GM18951 (cell line): ENCODE measurements around the gene SLC25A19.
A peak's percentile ranks its signal among the peaks of the same experiment; 100 is the strongest.

Experiments
- POLR2A ChIP-seq: IDR thresholded peaks from 4 replicates; pipeline ENCODE4 v1.6.1; 2011; ENCODE audit warnings: mild to moderate bottlenecking; ENCODE audit not compliant: insufficient read length, insufficient read depth; ENCODE audit errors: extremely low read depth
- in situ Hi-C: fragments of 300-500 bp; cut with MboI; formaldehyde crosslinking; loops from one replicate; pipeline ENCODE4 v1.12.0; 2022; ENCODE audit warnings: low sequenced_read_pairs, mixed read lengths, inconsistent platforms; ENCODE audit not compliant: unreplicated experiment

SLC25A19 gene

GRCh38 chr17:75250009-75250471, 39.2 kb downstream of the SLC25A19 start:
- in situ Hi-C loops = no loop called here
- no peak for TF ChIP-seq POLR2A

- in situ Hi-C loops = no loop called here
- no peak for TF ChIP-seq POLR2A
Measured at GRCh38 chr17:75249564-75249963, 39.7 kb downstream of the SLC25A19 start.

- in situ Hi-C loops = no loop called here
- TF ChIP-seq POLR2A = no peak
Measured at GRCh38 chr17:75246404-75246803, 42.8 kb downstream of the SLC25A19 start.

GRCh38 chr17:75245011-75245410, 44.2 kb downstream of the SLC25A19 start:
- TF ChIP-seq POLR2A = no peak
- in situ Hi-C loops = no loop called here

GRCh38 chr17:75244133-75244866, 44.9 kb downstream of the SLC25A19 start:
- in situ Hi-C loops = no loop called here
- TF ChIP-seq POLR2A = no peak

GRCh38 chr17:75242461-75243042, 46.7 kb downstream of the SLC25A19 start:
- in situ Hi-C loops = no loop called here
- no peak for TF ChIP-seq POLR2A

- in situ Hi-C loops = no loop called here
- TF ChIP-seq POLR2A = no peak
Measured at GRCh38 chr17:75241996-75242460, 47.2 kb downstream of the SLC25A19 start.

GRCh38 chr17:75241502-75241901, 47.7 kb downstream of the SLC25A19 start:
- in situ Hi-C loops = no loop called here

GRCh38 chr17:75241143-75241430, 48.1 kb downstream of the SLC25A19 start:
- in situ Hi-C loops = no loop called here
- TF ChIP-seq POLR2A = no peak

More at GRCh38 chr17:75241502-75241901, 47.7 kb downstream of the SLC25A19 start:
- TF ChIP-seq POLR2A = no peak

GRCh38 chr17:75240394-75241142, 48.7 kb downstream of the SLC25A19 start:
- no peak for TF ChIP-seq POLR2A

GRCh38 chr17:75239778-75240393, 49.3 kb downstream of the SLC25A19 start:
- no peak for TF ChIP-seq POLR2A
- in situ Hi-C loops = no loop called here

More at GRCh38 chr17:75240394-75241142, 48.7 kb downstream of the SLC25A19 start:
- in situ Hi-C loops = no loop called here

- TF ChIP-seq POLR2A = peak; percentile 2
- in situ Hi-C loops = no loop called here
Measured at GRCh38 chr17:75239214-75239613, 50.0 kb downstream of the SLC25A19 start.

- TF ChIP-seq POLR2A = no peak
- in situ Hi-C loops = no loop called here
Measured at GRCh38 chr17:75238684-75239191, 50.5 kb downstream of the SLC25A19 start.

- no peak for TF ChIP-seq POLR2A
- in situ Hi-C loops = no loop called here
Measured at GRCh38 chr17:75238020-75238580, 51.1 kb downstream of the SLC25A19 start.
